Stimulated activated CD8-positive, alpha-beta memory T cell treated with anti-CD3 and anti-CD28 coated beads, Interleukin-15, amount 100 ng/mL, for 48 hours (primary cell): ENCODE data around the gene BTBD16.
A peak's percentile ranks its signal among the peaks of the same experiment; 100 is the strongest.

Experiments
- DNase-seq, 2 donors: peaks; one replicate each; pipeline ENCODE4 v3.0.0-alpha.2; 2020; ENCODE audit warnings: low read depth in 2 of 2

BTBD16 gene

DNA sequence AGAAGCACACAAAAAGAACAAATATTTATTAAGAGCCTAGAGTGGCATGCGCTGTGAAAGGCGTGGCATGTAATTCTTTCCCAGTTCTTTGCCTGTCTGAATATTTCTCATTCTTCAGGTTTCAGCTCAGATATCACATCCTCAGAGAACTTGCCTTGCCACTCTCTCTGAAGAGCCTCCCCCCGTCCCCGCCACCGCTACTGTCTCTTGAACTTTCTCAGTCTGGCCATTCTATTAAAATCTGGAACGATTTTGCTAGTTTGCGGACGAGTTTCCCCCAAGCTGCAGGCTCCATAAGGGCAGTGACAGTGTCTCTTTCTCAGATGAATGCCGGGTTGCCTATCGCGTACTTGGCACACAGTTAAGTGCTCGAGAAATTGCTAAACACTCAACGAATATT is 102.6 kb downstream of the BTBD16 start:
- DNase-seq = no peak

- peak; percentile 89 to 91 for DNase-seq
Observed at GRCh38 chr10:122374237-122374858, 103.3 kb downstream of the BTBD16 start, which contains the start of gene PLEKHA1. Gene PLEKHA1, plus strand, starts transcription at chr10:122374708. Its CDS starts 18,493 bp downstream, at chr10:122393201.

DNA sequence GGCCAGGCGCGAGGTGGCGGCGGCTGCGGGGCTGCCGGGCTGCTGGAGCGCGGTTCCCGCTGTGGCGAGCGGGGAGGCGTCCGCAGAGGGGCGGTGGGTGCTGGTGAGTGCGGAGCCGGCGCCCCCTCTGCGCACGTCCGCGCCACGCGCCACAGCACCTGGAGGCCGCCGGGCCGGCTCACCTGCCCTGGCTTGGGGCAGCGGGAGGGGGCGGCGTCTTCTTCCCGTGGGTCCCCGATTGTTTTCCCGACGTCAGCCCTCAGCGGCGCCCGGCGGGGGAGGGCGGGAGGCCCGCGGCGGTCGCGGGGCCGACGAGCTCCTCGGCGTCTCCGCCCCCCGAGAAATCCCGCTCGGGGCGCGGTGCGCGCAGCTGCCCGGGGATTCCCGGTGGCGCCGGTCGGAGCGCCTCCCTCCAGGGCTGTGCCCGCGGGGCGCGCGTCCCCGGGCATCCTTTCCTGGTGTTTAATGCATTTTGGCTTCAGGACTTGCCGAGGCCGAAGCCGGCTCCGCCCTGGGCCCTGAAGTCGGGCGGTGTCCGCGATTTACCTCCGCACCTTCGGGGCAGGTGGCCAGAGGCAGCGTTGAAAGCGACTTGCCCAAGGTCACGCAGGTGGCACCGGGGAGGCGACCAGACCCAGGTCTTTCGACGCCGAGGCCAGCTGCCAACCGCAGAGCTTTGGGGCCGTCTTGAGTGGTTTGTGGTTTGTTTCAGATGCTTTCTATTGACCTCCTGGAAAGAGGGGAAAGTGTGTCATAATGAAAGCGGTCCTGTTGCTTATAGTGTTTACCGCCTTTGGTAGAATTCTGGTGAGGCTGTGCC is 104.0 kb downstream of the BTBD16 start:
- DNase-seq = peak; percentile 68 to 73

DNA sequence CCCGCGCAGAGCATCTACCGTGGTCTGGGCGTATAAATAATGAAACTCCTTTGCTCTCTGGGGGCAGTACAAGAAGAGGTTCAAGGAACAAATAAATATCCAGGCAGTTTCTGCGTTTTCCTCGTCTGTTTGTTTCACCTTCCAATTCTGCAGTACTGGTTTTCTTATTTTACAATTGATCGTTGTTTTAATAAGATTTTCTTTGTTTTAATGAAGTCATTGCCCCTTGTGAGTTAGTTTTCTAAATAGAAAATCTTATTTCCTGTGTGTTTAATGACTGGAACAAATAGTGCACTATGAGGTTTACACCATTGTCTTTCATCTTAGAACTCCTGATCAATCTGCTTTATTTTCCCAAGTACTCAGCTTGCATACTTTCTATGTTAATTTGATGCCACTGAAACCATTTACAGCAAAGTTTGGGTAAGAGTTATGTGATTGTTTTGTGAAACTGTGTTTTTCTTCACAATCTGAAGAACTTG is 104.6 kb downstream of the BTBD16 start:
- DNase-seq = no peak

- no peak for DNase-seq
Observed at GRCh38 chr10:122376364-122376961, 105.4 kb downstream of the BTBD16 start.

DNA sequence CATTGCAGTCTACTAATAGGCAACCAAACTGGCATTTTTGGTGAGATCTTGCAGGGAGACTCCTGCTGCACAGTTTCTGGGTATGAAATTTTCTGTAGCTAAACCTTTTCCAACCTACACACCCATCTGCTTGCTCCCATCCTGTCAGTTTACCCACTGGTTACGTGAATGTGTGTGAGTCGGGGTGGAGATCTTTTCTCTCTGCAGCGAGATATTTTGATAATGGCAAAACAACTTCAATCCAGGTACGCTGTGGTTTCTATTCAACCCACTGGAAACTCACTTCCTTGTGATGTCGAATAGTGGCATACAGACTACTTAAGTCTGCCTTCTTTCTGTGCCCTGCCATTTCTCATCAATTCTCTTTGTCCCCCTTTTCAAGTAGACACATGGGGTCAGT is 107.9 kb downstream of the BTBD16 start:
- no peak for DNase-seq

DNA sequence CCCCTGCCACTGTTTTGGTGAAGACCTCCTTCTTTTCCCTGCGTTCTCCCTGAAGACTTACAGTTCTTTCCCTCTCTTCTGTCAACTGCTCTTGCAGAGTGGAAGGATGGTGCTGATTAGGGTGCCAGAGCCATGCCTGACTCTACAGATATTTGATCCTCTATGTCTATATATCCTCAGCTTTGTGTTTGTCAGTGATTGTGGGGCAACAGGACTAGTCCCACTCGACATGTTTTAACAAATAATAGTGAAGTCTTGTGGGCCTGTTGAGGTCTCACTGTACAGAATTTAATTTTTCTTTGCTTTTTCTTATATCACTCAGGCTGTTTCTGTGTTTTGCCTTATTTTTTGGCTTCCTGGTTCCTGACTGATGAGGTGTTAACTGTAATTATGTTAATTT is 108.4 kb downstream of the BTBD16 start:
- no peak for DNase-seq

- no peak for DNase-seq
Observed at GRCh38 chr10:122380703-122381102, 109.6 kb downstream of the BTBD16 start.

DNA sequence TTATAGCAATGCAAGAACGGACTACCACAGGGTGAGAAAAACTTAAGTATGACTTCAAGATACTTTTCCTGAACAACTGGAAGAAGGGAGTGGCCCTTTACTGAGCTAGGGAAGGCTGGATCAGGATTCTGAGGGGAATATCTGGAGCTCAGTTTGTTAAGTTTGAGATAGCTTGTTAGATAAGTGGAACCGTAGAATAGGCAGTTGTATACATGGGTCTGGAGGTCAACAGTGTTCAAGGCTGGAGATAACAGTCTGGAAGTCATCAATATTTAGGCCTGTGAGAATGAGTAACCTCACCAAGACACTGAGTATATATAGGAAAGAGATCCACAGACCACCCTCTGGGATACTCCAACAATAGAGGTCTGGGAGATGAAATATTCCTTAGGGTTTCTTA is 110.6 kb downstream of the BTBD16 start:
- no peak for DNase-seq

DNA sequence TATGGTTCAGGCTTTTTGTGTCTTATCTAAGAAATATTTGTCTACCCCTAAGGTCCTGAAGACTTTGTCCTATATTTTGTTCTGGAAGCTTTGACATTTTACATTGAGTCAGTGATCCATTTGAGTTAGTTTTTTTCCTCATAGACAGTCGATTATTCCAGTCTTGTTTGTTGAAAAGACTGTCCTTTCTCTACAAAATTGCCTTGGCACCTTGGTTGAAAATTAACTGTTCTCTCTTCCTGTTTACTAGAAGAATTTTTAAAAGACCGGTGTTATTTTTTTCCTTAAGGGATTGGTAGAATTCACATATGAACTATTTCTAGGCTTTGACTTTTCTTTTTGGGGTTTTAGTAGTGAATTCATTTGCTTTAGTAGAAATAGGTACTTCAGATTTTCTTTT is 115.4 kb downstream of the BTBD16 start:
- DNase-seq = no peak

GRCh38 chr10:122387572-122387971 is 116.5 kb downstream of the BTBD16 start:
- no peak for DNase-seq
